Endothelial cell of umbilical vein (primary cell): ENCODE data around the gene SRPX2. TPM values are rescaled to one million over a fixed set of nuclear protein-coding genes. Genes with fewer than 3 reads are reported as not detected.

Source experiments
- polyA plus RNA-seq, 4 experiments: library from polyadenylated mRNA; depleted of rRNA in 3 of 4; stranded (reverse) in 3 of 4; unstranded in 1 of 4; fragments of >200 nt; gene quantifications; 2 replicates each; pipeline versions ENCODE4 v1.2.1 to v1.2.3, GENCODE V29; 2011 to 2012; ENCODE audit warnings: missing spikeins in 1 of 4
- total RNA-seq: library from RNA; stranded (reverse); gene quantifications from 2 replicates; pipeline ENCODE4 v1.2.3, GENCODE V29; 2021

SRPX2 gene
- total and polyA plus RNA-seq, 2 donors (not counting 3 experiments of a cell fraction or from before 2014, with no cell fraction given): 124 to 265 TPM

Other genes starting within 250 kb of the SRPX2 start
- gene PCDH19, start 233.9 kb upstream of the SRPX2 start, total RNA-seq: 1.2 and 4.3 TPM in 2 replicates
- 1.1 and 1.2 TPM in 2 replicates for gene PCDH19, start 233.9 kb upstream of the SRPX2 start, polyA plus RNA-seq
- gene TNMD, start 59.3 kb upstream of the SRPX2 start, total RNA-seq: not detected in 2 replicates
- gene TNMD, start 59.3 kb upstream of the SRPX2 start, polyA plus RNA-seq: not detected in 2 replicates
- gene TSPAN6, start 7.4 kb upstream of the SRPX2 start, total RNA-seq: 43.1 and 44.6 TPM in 2 replicates
- 53.7 and 65.5 TPM in 2 replicates for gene TSPAN6, start 7.4 kb upstream of the SRPX2 start, polyA plus RNA-seq
- 18.4 and 25.6 TPM in 2 replicates for gene SYTL4, start 87.9 kb downstream of the SRPX2 start, total RNA-seq
- gene SYTL4, start 87.9 kb downstream of the SRPX2 start, polyA plus RNA-seq: 8.1 and 44.1 TPM in 2 replicates
- 24.8 and 25.2 TPM in 2 replicates for gene CSTF2, start 176.2 kb downstream of the SRPX2 start, total RNA-seq
- gene CSTF2, start 176.2 kb downstream of the SRPX2 start, polyA plus RNA-seq: 14.3 and 18.5 TPM in 2 replicates
- gene NOX1, start 230.2 kb downstream of the SRPX2 start, total RNA-seq: not detected in 2 replicates
- not detected in 2 replicates for gene NOX1, start 230.2 kb downstream of the SRPX2 start, polyA plus RNA-seq